Endothelial cell of umbilical vein (primary cell): ENCODE measurements around the gene ARHGAP42. TPM values are rescaled to one million over a fixed set of nuclear protein-coding genes. Genes with fewer than 3 reads are reported as not detected.
A peak's percentile ranks its signal among the peaks of the same experiment; 100 is the strongest.

Experiments
- BruUV-seq: library from RNA; stranded (reverse); fragments of 400-500 nt; replicated peaks from 2 replicates; lab custom pipeline; 2021; lab: Mats Ljungman, UMichigan
- CTCF ChIA-PET: fragments of 300-600, 350-600 bp; sonication (Branson Sonifier 250); formaldehyde crosslinking; loops from one replicate; lab custom pipeline; 2021; ENCODE audit warnings: antibody characterized with exemption, inconsistent platforms; lab: Charles Lee
- POLR2A ChIA-PET: fragments of 300-600, 350-600 bp; sonication (Branson Sonifier 250); formaldehyde crosslinking; loops from one replicate; lab custom pipeline; 2021; ENCODE audit warnings: antibody characterized with exemption, inconsistent platforms; lab: Charles Lee
- DNase-seq: peaks from one replicate; pipeline ENCODE4 v3.0.0-alpha.2; 2011; ENCODE audit warnings: low read depth, low spot score
- FAIRE-seq: peaks from 2 replicates; lab custom pipeline; 2011; peaks lifted over from hg19 to GRCh38; lab: Jason Lieb, UNC
- H2AFZ ChIP-seq: 2 replicates; pipeline ENCODE4 v1.6.0; 2012; ENCODE audit warnings: low read depth, low read length, control low read depth, inconsistent platforms
- H3K27ac ChIP-seq: 2 replicates; pipeline ENCODE4 v1.5.1; 2011; ENCODE audit warnings: low read depth, mild to moderate bottlenecking, control low read depth, low read length, moderate library complexity; ENCODE audit not compliant: insufficient read depth
- H3K27me3 ChIP-seq, 2 experiments: 2 replicates each; pipeline versions ENCODE4 v1.6.0 to v1.6.1; 2011; ENCODE audit warnings: low read length in 2 of 2, mixed read lengths in 1 of 2; ENCODE audit not compliant: control insufficient read depth in 2 of 2, insufficient read depth in 2 of 2
- H3K36me3 ChIP-seq, 2 experiments: 2 replicates in 1 of 2; 3 replicates in 1 of 2; pipeline ENCODE4 v1.5.1; 2011; ENCODE audit warnings: low read length in 2 of 2, mild to moderate bottlenecking in 1 of 2, moderate library complexity in 1 of 2; ENCODE audit not compliant: control insufficient read depth in 2 of 2, insufficient read depth in 2 of 2; ENCODE audit errors: extremely low read depth in 1 of 2
- H3K4me1 ChIP-seq: 3 replicates; pipeline ENCODE4 v1.5.1; 2011; ENCODE audit warnings: mild to moderate bottlenecking, low read length; ENCODE audit not compliant: control insufficient read depth, insufficient read depth; ENCODE audit errors: extremely low read depth
- H3K4me2 ChIP-seq: 2 replicates; pipeline ENCODE4 v1.6.1; 2011; ENCODE audit warnings: low read length, control low read depth, mixed read lengths; ENCODE audit not compliant: insufficient read depth
- H3K4me3 ChIP-seq, 3 experiments: fragments of 200-600 bp in 1 of 3; sonication (generic), shearing (Covaris generic) in 1 of 3; replicated peaks in 1 of 3; 2 replicates each; pipeline ENCODE4 v1.5.1; 2011 to 2016; ENCODE audit warnings: control low read depth in 3 of 3, low read length in 3 of 3, mild to moderate bottlenecking in 2 of 3, inconsistent platforms in 1 of 3, low read depth in 1 of 3, moderate library complexity in 1 of 3; ENCODE audit not compliant: insufficient read depth in 1 of 3
- H3K79me2 ChIP-seq: 2 replicates; pipeline ENCODE4 v1.6.0; 2012; ENCODE audit warnings: low read length, inconsistent platforms; ENCODE audit not compliant: control insufficient read depth, insufficient read depth
- H3K9ac ChIP-seq: replicated peaks from 2 replicates; pipeline ENCODE3; 2011; ENCODE audit warnings: low read length, control low read depth; ENCODE audit not compliant: insufficient read depth; ENCODE audit errors: extremely low read depth
- H3K9me1 ChIP-seq: replicated peaks from 3 replicates; pipeline ENCODE4 v1.6.0; 2011; ENCODE audit warnings: mild to moderate bottlenecking, low read length; ENCODE audit not compliant: control insufficient read depth, insufficient read depth; ENCODE audit errors: extremely low read depth
- H3K9me3 ChIP-seq: replicated peaks from 2 replicates; pipeline ENCODE4 v1.5.1; 2012; ENCODE audit warnings: low read length, inconsistent platforms; ENCODE audit not compliant: control insufficient read depth, insufficient read depth
- H4K20me1 ChIP-seq: replicated peaks from 2 replicates; pipeline ENCODE3; 2011; ENCODE audit warnings: mild to moderate bottlenecking, low read length; ENCODE audit not compliant: control insufficient read depth, insufficient read depth; ENCODE audit errors: extremely low read depth
- CTCF ChIP-seq, 2 donors: IDR thresholded peaks; 1 replicate in 1 of 2; 2 replicates in 1 of 2; pipeline ENCODE4 v1.5.1; 2011; ENCODE audit warnings: low read length in 2 of 2, mild to moderate bottlenecking in 2 of 2, moderate library complexity in 2 of 2, control low read depth in 1 of 2, inconsistent platforms in 1 of 2, low read depth in 1 of 2; ENCODE audit not compliant: insufficient read depth in 1 of 2; ENCODE audit errors: extremely low read depth in 1 of 2
- EZH2 ChIP-seq: IDR thresholded peaks from 2 replicates; pipeline ENCODE4 v1.6.1; 2012; ENCODE audit warnings: borderline replicate concordance, low read depth, mild to moderate bottlenecking, moderate library complexity, low read length, inconsistent platforms; ENCODE audit not compliant: severe bottlenecking
- FOS ChIP-seq: IDR thresholded peaks from 2 replicates; pipeline ENCODE4 v1.6.1; 2011; ENCODE audit warnings: mild to moderate bottlenecking, low read length, moderate library complexity, borderline replicate concordance; ENCODE audit not compliant: insufficient read depth
- GATA2 ChIP-seq: IDR thresholded peaks from 2 replicates; pipeline ENCODE4 v1.7.0; 2011; ENCODE audit warnings: low read depth, mild to moderate bottlenecking, moderate library complexity, mixed read lengths, low read length; ENCODE audit not compliant: insufficient read length, insufficient read depth
- JUN ChIP-seq: IDR thresholded peaks from 2 replicates; pipeline ENCODE4 v1.6.1; 2011; ENCODE audit warnings: borderline replicate concordance, low read depth; ENCODE audit not compliant: insufficient read length, insufficient read depth
- MYC ChIP-seq: IDR thresholded peaks from one replicate; pipeline ENCODE4 v1.6.1; 2011; ENCODE audit warnings: mild to moderate bottlenecking, low read depth, low read length
- POLR2A ChIP-seq: IDR thresholded peaks from 2 replicates; pipeline ENCODE4 v1.6.1; 2012; ENCODE audit warnings: low read depth, mild to moderate bottlenecking, control low read depth, low read length
- POLR2AphosphoS5 ChIP-seq: IDR thresholded peaks from 2 replicates; pipeline ENCODE4 v1.6.1; 2012; ENCODE audit warnings: low read depth, mild to moderate bottlenecking, control low read depth, low read length, moderate library complexity; ENCODE audit not compliant: insufficient read depth
- dilution Hi-C: fragments of 300-500 bp; cut with MboI; formaldehyde crosslinking; loops from one replicate; pipeline ENCODE4 v1.15.0; 2019; ENCODE audit warnings: low sequenced_read_pairs; ENCODE audit not compliant: extremely low pct_ligation_motif_present
- intact Hi-C: fragments of 100-400 bp; cut with micrococcal nuclease; formaldehyde crosslinking; loops from one replicate; pipeline ENCODE4 v1.10.0; 2022
- polyA plus RNA-seq, 4 experiments: library from polyadenylated mRNA; depleted of rRNA in 3 of 4; stranded (reverse) in 3 of 4; unstranded in 1 of 4; fragments of >200 nt; gene quantifications; 2 replicates each; pipeline versions ENCODE4 v1.2.1 to v1.2.3, GENCODE V29; 2011 to 2012; ENCODE audit warnings: missing spikeins in 1 of 4
- total RNA-seq: library from RNA; stranded (reverse); gene quantifications from 2 replicates; pipeline ENCODE4 v1.2.3, GENCODE V29; 2021
- TF ChIP-seq, protein P1 (sequence below): IDR thresholded peaks from 2 replicates; pipeline ENCODE4 v1.6.1; 2011; ENCODE audit not compliant: insufficient read depth, insufficient read length

The ARHGAP42 gene
- total and polyA plus RNA-seq, 2 donors (not counting 3 experiments of a cell fraction or from before 2014, with no cell fraction given), result 1.8 to 2.4 TPM

- intact Hi-C loops, result no loop called here
- H3K36me3 ChIP-seq, result no peaks in the 10 kb centered on the region
- no TSS peak for BruUV-seq
- no peak overlapping the region for H3K4me3 ChIP-seq
- no peaks in the 10 kb centered on the region for H4K20me1 ChIP-seq
- CTCF ChIA-PET, result interaction anchor here (1.0 kb wide), 4 partner anchors 12 to 30 kb away, joined by 3 to 4 read pairs (median 4); no protein-coding TSS in a partner anchor
- dilution Hi-C loops, result no loop called here
- DNase-seq (peak; percentile 73), FAIRE-seq (peak; percentile 35)
- H2AFZ ChIP-seq, result no peak overlapping the region
- H3K79me2 ChIP-seq, result no peaks in the 10 kb centered on the region
- peak overlapping the region; percentile 49 for H3K4me2 ChIP-seq
- no peaks in the 10 kb centered on the region for H3K9me1 ChIP-seq
- H3K4me1 ChIP-seq, result peaks cover 13% of the 10 kb centered on the region
- H3K9me3 ChIP-seq, result no peaks in the 10 kb centered on the region
- H3K27me3 ChIP-seq, result no peaks in the 10 kb centered on the region
- POLR2A ChIA-PET, result no interaction called here
- H3K9ac ChIP-seq, result no peak overlapping the region
- no peak for TF ChIP-seq CTCF (IDR thresholded peaks at IDR 0.05; ENCODE audit: extremely low read depth in 1 of 2, insufficient read depth in 1 of 2, low read depth in 1 of 2, low read length in 2 of 2)
- TF ChIP-seq JUN, result peak; percentile 42
- no peak for TF ChIP-seq POLR2AphosphoS5
- no peak for TF ChIP-seq MYC
- peak; percentile 39 for TF ChIP-seq FOS
- no peak for TF ChIP-seq POLR2A
- TF ChIP-seq, protein P1, sequence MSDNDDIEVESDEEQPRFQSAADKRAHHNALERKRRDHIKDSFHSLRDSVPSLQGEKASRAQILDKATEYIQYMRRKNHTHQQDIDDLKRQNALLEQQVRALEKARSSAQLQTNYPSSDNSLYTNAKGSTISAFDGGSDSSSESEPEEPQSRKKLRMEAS, result no peak
- TF ChIP-seq GATA2, result peak; percentile 86
- TF ChIP-seq EZH2, result no peak
- peak overlapping the region; percentile 52 for H3K27ac ChIP-seq
Observed at GRCh38 chr11:100963375-100963774, 276.3 kb downstream of the ARHGAP42 start.
